IPS-11a (cell line): ENCODE results near the gene EIF2S1.

Experiments
- H3K4me3 ChIP-seq: one replicate; pipeline ENCODE4 v1.5.1; 2013; ENCODE audit warnings: low read depth, low read length, control low read depth

EIF2S1 gene

DNA sequence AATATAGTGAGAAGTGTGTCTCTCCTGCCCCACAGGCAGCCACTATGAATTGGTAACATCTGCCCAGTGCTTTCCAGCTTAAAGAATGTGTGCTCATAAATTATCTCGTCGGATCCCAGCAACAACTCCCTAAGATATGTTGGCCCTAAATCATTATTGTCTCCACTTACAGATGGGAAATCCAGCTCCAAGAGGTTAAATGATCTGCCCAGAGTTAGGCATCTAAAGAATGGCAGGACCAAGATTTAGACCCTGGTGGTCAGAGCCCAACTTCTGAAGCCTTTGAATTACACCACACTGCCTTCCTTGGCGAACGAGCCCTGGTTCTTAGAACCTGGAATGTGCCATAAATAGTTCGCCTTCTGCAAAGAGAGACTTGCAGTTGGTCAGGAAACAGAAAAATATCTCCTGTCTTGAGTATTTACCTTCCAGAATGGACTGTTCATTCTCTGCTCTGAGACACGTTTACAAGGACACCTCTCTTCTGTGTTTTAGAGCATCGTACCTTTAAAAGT lies 72.0 kb downstream of the EIF2S1 start:
- H3K4me3 ChIP-seq: no peak overlapping the region

DNA sequence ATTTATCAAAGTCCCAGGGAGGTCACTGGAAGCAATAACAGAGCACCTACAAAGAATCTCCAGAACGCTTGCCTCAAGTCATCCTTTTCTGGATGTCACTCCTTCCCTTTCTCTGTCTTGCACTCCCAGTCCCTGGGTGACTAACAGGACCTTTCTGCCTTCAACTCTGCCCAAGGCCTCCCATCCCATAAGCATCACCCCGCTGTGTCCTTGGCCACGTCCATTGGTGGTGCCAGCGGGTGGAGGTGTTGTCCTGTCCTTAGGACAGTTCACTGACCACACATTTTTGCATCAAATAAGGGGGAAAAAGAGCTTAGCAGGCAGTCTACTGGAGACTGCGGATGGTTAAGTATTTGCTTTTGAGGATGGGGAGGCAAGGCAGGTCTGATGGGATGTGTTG lies 75.5 kb downstream of the EIF2S1 start:
- no peak overlapping the region for H3K4me3 ChIP-seq
